Placental pericyte (primary cell): ENCODE data around the gene COLEC12. TPM values are rescaled to one million over a fixed set of nuclear protein-coding genes. Genes with fewer than 3 reads are reported as not detected.

Source experiments
- total RNA-seq: library from RNA; depleted of rRNA; stranded (reverse); fragments of >200 nt; gene quantifications from 2 replicates; pipeline ENCODE4 v1.2.3, GENCODE V29; 2012

Gene COLEC12
- total RNA-seq = 15.0 and 28.9 TPM in 2 replicates

GRCh38 chr18:500632-501405 lies at the start of gene COLEC12:
TSS of gene COLEC12 (minus strand) at chr18:500701. CDS start at chr18:500514, 187 bp downstream.

DNA sequence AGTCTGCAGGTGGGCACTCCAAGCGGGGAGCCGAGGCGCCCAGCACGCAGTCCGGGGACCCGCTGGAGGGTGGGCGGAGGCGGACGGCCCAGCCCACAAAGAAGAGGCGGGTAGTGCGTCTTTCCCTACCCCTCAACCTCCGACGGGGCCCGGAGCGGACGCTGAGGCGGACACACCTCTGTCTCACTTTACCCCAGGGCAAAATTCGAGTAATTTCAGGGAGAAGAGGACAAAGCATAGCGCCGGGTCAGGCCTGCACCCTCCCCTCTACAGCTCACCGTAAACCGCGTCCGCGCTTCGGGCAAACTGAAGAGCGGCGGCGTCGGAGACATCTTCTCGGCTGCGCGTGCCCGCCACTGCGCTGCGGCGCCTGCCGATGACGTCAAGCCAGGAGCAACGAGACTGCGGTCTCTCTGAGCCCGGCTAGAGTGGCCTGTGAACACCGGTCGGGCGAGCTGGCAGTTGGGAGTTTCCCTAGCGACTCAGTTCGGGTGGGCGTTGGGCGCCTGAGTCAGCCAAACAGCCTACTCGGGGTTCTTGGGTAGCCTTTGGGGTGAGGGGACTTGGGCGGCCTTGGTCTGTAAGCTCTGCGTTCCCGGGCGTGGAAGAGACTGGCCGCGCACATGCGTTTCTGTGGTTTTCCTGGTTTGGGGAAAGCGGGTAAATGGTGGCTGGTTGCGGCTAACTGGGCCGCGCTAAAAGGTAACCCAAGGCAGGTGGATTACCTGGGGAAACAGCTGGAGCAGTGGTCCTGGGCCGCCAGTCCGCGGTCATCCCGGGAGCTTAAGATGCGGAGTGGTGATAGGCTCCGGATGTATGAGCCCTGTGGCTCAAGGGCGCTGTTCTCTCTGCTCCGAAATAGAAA lies 232.6 kb downstream of the COLEC12 start, which contains the start of gene THOC1:
Gene THOC1 (minus strand): TSS at position 360 of the 865 bp plus-strand sequence. CDS start 28 bp downstream, at position 332.

Other genes with a start within 250 kb of the COLEC12 start
- 19.7 and 49.2 TPM in 2 replicates for gene THOC1, start 232.7 kb downstream of the COLEC12 start, total RNA-seq
- not detected in 2 replicates for gene CETN1, start 79.7 kb upstream of the COLEC12 start, total RNA-seq
- gene CLUL1, start 96.3 kb upstream of the COLEC12 start, total RNA-seq = not detected in 2 replicates
- 5.7 and 35.1 TPM in 2 replicates for gene TYMS, start 157.0 kb upstream of the COLEC12 start, total RNA-seq
- gene ENOSF1, start 211.9 kb upstream of the COLEC12 start, total RNA-seq = 41.7 and 61.3 TPM in 2 replicates